OCI-LY1 (cell line): ENCODE data around the gene TTC4.

Experiments used
- CTCF ChIP-seq: fragments of 200-600 bp; sonication (generic), shearing (Covaris generic); IDR thresholded peaks from 2 replicates; pipeline ENCODE4 v1.5.1; 2017; ENCODE audit warnings: mild to moderate bottlenecking, antibody characterized with exemption, low read length, moderate library complexity, mixed read lengths
- EZH2 ChIP-seq: fragments of 200-600 bp; sonication (generic), shearing (Covaris generic); IDR thresholded peaks from 2 replicates; pipeline ENCODE4 v1.8.0; 2017; ENCODE audit warnings: borderline replicate concordance, mixed run types, mild to moderate bottlenecking, antibody characterized with exemption, low read length, moderate library complexity, mixed read lengths

GRCh38 chr1:54698346-54698745 lies 17.3 kb upstream of the TTC4 start:
- TF ChIP-seq EZH2 (no peak), CTCF (no peak)
